PC-9 (cell line): ENCODE measurements around the gene MPPED2. TPM values are rescaled to one million over a fixed set of nuclear protein-coding genes. Genes with fewer than 3 reads are reported as not detected.

Experiments
- BruUV-seq: library from RNA; stranded (reverse); fragments of 400-500 nt; replicated peaks from 2 replicates; lab custom pipeline; 2021; lab: Mats Ljungman, UMichigan
- CTCF ChIA-PET: fragments of 300-600 bp; sonication (Branson Sonifier 250); formaldehyde crosslinking; loops from one replicate; lab custom pipeline; 2022; ENCODE audit warnings: antibody characterized with exemption; lab: Charles Lee
- POLR2A ChIA-PET: fragments of 300-600 bp; sonication (Branson Sonifier 250); formaldehyde crosslinking; loops from one replicate; lab custom pipeline; 2022; ENCODE audit warnings: antibody characterized with exemption; ENCODE audit not compliant: unreplicated experiment; lab: Charles Lee
- DNase-seq, 2 experiments: peaks; one replicate each; pipeline versions ENCODE4 v3.0.0 to v3.0.0-alpha.2; 2015 to 2022; ENCODE audit warnings: mixed read lengths in 1 of 2
- H2AFZ ChIP-seq: fragments of 200-600 bp; sonication (generic); 2 replicates; pipeline ENCODE4 v1.8.1; 2017; ENCODE audit warnings: antibody characterized with exemption
- H3F3A ChIP-seq: fragments of 200-600 bp; sonication (generic); 2 replicates; pipeline ENCODE4 v1.8.1; 2017; ENCODE audit warnings: antibody characterized with exemption, mild to moderate bottlenecking, low read depth; ENCODE audit not compliant: insufficient read depth
- H3K27ac ChIP-seq: fragments of 200-600 bp; sonication (generic); 2 replicates; pipeline ENCODE4 v1.6.1; 2016; ENCODE audit warnings: mixed run types
- H3K27me3 ChIP-seq: fragments of 200-600 bp; sonication (generic); 2 replicates; pipeline ENCODE4 v1.6.1; 2016; ENCODE audit warnings: low read depth, mixed run types; ENCODE audit not compliant: insufficient read depth
- H3K36me3 ChIP-seq: fragments of 200-600 bp; sonication (generic); 2 replicates; pipeline ENCODE4 v1.6.1; 2016; ENCODE audit warnings: low read depth, mixed run types
- H3K4me1 ChIP-seq: fragments of 200-600 bp; sonication (generic); replicated peaks from 2 replicates; pipeline ENCODE4 v1.6.1; 2016; ENCODE audit warnings: mixed run types; ENCODE audit not compliant: insufficient read depth
- H3K4me2 ChIP-seq: fragments of 200-600 bp; sonication (generic); 2 replicates; pipeline ENCODE4 v1.6.1; 2017; ENCODE audit warnings: mixed run types
- H3K4me3 ChIP-seq: fragments of 200-600 bp; sonication (generic); 2 replicates; pipeline ENCODE4 v1.6.1; 2016; ENCODE audit warnings: mixed run types
- H3K79me2 ChIP-seq: fragments of 200-600 bp; sonication (generic); 2 replicates; pipeline ENCODE4 v1.6.1; 2017; ENCODE audit warnings: low read depth, mixed run types
- H3K9me2 ChIP-seq: fragments of 200-600 bp; sonication (generic); 2 replicates; pipeline ENCODE4 v1.8.1; 2017; ENCODE audit warnings: mild to moderate bottlenecking; ENCODE audit not compliant: insufficient read depth
- H3K9me3 ChIP-seq: fragments of 200-600 bp; sonication (generic); 2 replicates; pipeline ENCODE4 v1.8.1; 2016; ENCODE audit warnings: low read depth; ENCODE audit not compliant: insufficient read depth
- H4K20me1 ChIP-seq: fragments of 200-600 bp; sonication (generic); 2 replicates; pipeline ENCODE4 v1.8.1; 2017; ENCODE audit not compliant: insufficient read depth
- EZH2 ChIP-seq: fragments of 200-600 bp; sonication (generic); IDR thresholded peaks from 2 replicates; pipeline ENCODE4 v1.8.0; 2017; ENCODE audit warnings: antibody characterized with exemption, low read depth
- intact Hi-C: fragments of 100-400 bp; cut with micrococcal nuclease; formaldehyde crosslinking; loops from one replicate; pipeline ENCODE4 v1.10.0; 2022; ENCODE audit not compliant: unreplicated experiment
- total RNA-seq: library from RNA; stranded (reverse); gene quantifications from 2 replicates; pipeline ENCODE4 v1.2.3, GENCODE V29; 2021
- TF ChIP-seq, protein P1 (sequence below): fragments of 200-600 bp; sonication (generic); conservative IDR thresholded peaks from 2 replicates; pipeline ENCODE4 v1.6.1; 2017; ENCODE audit warnings: mixed run types, antibody characterized with exemption, mild to moderate bottlenecking, moderate library complexity

Gene MPPED2
- total RNA-seq, 1 experiment from 2014 or later: not detected

DNA sequence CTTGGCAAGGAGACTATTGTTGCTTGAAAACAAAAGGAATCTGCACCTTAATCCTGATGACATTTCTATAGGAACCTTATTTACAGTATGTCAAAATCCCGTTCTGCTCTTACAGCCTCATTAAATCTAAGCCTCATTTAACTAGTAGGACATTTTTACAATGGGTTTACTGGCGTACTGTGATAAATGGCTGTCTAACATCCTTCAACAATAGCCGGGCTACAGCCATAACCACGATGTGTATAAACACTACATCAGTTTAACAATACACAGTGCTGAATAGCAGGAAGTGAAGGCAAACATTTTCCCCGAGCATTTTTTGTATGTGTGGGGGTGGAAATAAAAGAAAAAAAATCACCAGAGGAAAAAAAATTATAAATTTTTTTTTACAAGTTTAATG lies 132.0 kb downstream of the MPPED2 start:
- CTCF ChIA-PET: no interaction called here
- POLR2A ChIA-PET: no interaction called here
- Histone ChIP-seq H3K27me3 (peaks cover 69% of the 10 kb centered on the region), H3K4me1 (no peaks in the 10 kb centered on the region), H3K4me3 (no peak overlapping the region), H3K4me2 (no peak overlapping the region), H3K36me3 (no peaks in the 10 kb centered on the region), H3K9me3 (no peaks in the 10 kb centered on the region), H3K79me2 (no peaks in the 10 kb centered on the region), H3K9me2 (no peaks in the 10 kb centered on the region), H2AFZ (no peak overlapping the region), H4K20me1 (no peaks in the 10 kb centered on the region), H3F3A (no peaks in the 10 kb centered on the region), H3K27ac (no peak overlapping the region)
- BruUV-seq: no TSS peak
- DNase-seq: no peak
- intact Hi-C loops: no loop called here
- no peak for TF ChIP-seq EZH2
- TF ChIP-seq, protein P1, sequence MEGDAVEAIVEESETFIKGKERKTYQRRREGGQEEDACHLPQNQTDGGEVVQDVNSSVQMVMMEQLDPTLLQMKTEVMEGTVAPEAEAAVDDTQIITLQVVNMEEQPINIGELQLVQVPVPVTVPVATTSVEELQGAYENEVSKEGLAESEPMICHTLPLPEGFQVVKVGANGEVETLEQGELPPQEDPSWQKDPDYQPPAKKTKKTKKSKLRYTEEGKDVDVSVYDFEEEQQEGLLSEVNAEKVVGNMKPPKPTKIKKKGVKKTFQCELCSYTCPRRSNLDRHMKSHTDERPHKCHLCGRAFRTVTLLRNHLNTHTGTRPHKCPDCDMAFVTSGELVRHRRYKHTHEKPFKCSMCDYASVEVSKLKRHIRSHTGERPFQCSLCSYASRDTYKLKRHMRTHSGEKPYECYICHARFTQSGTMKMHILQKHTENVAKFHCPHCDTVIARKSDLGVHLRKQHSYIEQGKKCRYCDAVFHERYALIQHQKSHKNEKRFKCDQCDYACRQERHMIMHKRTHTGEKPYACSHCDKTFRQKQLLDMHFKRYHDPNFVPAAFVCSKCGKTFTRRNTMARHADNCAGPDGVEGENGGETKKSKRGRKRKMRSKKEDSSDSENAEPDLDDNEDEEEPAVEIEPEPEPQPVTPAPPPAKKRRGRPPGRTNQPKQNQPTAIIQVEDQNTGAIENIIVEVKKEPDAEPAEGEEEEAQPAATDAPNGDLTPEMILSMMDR: no peak

- TF ChIP-seq EZH2: no peak
- TF ChIP-seq, protein P1: no peak
- H3K79me2 ChIP-seq: no peaks in the 10 kb centered on the region
- no peaks in the 10 kb centered on the region for H3K9me3 ChIP-seq
- no peak for DNase-seq
- H3K27me3 ChIP-seq: peaks cover 71% of the 10 kb centered on the region
- H3K27ac ChIP-seq: no peak overlapping the region
- ChIA-PET POLR2A (no interaction called here), CTCF (no interaction called here)
- no peak overlapping the region for H3K4me3 ChIP-seq
- H3F3A ChIP-seq: no peaks in the 10 kb centered on the region
- no TSS peak for BruUV-seq
- intact Hi-C loops: no loop called here
- H3K36me3 ChIP-seq: no peaks in the 10 kb centered on the region
- no peak overlapping the region for H3K4me2 ChIP-seq
- H4K20me1 ChIP-seq: no peaks in the 10 kb centered on the region
- no peaks in the 10 kb centered on the region for H3K4me1 ChIP-seq
- H2AFZ ChIP-seq: no peak overlapping the region
- no peaks in the 10 kb centered on the region for H3K9me2 ChIP-seq
Observed at GRCh38 chr11:30453705-30454104, 132.4 kb downstream of the MPPED2 start.

DNA sequence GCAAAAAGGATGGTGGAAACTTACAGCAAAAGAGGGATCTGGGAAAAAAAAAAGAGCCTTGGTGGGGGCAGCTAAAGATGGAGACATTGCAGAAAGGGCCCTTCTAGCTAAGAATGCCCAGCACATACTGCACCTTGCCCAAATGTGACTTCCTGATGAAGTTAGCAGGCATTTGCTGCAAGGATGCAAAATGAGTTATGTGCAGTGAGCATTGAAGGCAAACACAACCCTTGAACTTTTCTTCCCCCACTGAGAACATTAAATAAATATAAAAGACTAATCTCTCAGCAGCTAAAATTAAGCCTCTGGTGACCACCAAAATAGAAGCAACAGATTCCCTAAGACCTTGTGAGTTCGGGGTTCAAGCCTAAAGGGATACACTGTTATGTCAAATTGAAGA lies 133.3 kb downstream of the MPPED2 start:
- ChIA-PET POLR2A (no interaction called here), CTCF (no interaction called here)
- H4K20me1 ChIP-seq: no peaks in the 10 kb centered on the region
- no peaks in the 10 kb centered on the region for H3F3A ChIP-seq
- no peak overlapping the region for H2AFZ ChIP-seq
- H3K27me3 ChIP-seq: peaks cover 72% of the 10 kb centered on the region
- H3K4me3 ChIP-seq: no peak overlapping the region
- H3K4me1 ChIP-seq: no peaks in the 10 kb centered on the region
- no TSS peak for BruUV-seq
- no peak overlapping the region for H3K4me2 ChIP-seq
- intact Hi-C loops: no loop called here
- H3K79me2 ChIP-seq: no peaks in the 10 kb centered on the region
- no peak for DNase-seq
- H3K9me3 ChIP-seq: no peaks in the 10 kb centered on the region
- TF ChIP-seq EZH2: no peak
- TF ChIP-seq, protein P1: no peak
- no peak overlapping the region for H3K27ac ChIP-seq
- H3K9me2 ChIP-seq: no peaks in the 10 kb centered on the region
- no peaks in the 10 kb centered on the region for H3K36me3 ChIP-seq
